Measurements from ENCODE around the gene UACA.
"Not testable (repeated sequence)": the region's sequence is repeated elsewhere in the genome, so short reads cannot be mapped to it uniquely, and the experiment has no call there.

The UACA gene

GRCh38 chr15:70748281-70748747 is 15.0 kb downstream of the UACA start:
- DNase-seq: no peak

DNA sequence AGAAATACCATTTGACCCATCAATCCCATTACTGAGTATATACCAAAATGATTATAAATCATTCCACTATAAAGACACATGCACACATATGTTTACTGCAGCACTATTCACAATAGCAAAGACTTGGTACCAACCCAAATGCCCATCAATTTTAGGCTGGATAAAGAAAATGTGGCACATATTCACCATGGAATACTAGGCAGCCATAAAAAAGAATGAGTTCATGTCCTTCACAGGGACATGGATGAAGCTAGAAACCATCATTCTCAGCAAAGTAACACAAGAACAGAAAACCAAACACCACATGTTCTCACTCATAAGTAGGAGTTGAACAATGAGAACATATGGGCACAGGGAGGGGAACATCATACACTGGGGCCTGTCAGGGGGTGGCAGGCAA is 16.8 kb downstream of the UACA start:
- not testable (repeated sequence) for DNase-seq

DNA sequence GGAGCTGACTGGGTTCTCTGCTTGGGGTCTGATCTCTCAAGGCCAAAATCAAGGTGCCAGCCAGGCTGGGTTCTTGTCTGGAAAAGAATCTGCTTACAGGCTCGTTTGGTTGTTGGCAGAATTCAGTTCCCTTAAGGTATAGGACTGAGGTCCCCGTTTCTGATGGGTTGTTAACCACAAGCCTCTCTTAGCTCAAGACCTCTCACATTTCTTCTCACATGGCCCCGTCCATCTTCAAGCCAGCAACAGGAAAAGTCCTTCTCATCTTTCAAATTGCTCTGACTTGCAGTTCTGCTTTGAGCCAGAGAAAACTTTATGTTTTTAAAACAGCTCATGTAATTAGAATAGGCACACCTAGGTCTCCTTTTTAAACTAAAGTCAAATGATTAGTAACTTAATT is 20.4 kb downstream of the UACA start:
- no peak for DNase-seq

- DNase-seq: peak; percentile 55
Observed at GRCh38 chr15:70741677-70742293, 21.6 kb downstream of the UACA start.

- peak; percentile 90 for DNase-seq
Observed at GRCh38 chr15:70741107-70741531, 22.2 kb downstream of the UACA start.

DNA sequence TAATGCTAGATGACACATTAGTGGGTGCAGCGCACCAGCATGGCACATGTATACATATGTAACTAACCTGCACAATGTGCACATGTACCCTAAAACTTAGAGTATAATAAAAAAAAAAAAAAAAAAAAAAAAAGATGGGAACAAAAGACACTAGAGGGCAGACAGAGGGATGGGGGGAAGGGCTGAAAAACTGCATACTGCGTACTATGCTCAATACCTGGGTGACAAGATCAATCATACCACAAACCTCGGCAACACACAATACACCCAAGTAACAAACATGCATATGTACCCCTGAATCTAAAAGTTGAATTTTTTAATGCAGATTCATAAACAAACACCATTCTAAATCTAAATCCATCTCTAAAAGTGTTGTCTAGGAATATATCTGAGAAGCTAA is 28.3 kb downstream of the UACA start:
- DNase-seq: not testable (repeated sequence)

- no peak for DNase-seq
Observed at GRCh38 chr15:70729164-70729563, 34.2 kb downstream of the UACA start.

DNA sequence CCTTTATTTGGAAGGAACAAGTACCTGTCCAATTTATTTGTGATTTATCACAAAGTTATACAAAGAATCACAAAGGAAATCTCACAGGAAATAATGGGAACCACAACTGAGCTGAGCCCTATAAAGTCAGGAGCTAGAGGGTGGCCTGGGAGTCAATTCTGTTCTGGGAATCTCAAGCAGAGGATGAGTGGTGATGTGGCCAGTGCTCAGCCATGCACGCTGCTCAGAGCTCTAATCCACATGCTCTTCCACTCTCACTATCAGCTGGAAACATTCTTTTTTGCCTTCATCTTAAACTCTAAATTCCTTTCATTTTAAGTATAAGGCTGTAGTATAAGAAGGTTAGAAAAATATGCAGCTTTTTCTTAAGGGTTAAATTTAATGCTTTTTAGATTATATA is 36.6 kb downstream of the UACA start:
- no peak for DNase-seq

DNA sequence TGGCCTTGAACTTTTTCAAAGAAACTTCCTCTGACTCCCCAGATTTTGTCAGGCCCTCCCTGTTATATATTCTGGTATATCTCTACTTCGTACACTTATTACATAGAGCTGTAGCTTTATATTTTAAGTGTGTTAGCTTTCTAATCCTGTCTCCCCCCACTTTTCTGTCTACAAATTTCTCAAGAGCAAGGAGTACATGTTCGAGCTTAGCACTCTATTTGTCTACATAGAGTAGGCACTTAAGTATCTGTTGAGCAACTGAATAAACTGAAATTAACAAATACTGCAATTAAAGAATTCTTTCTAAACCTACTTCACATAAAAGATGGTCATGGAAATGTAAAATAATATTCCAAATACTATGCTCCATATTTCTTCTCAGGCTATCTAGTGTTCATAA is 39.4 kb downstream of the UACA start:
- no peak for DNase-seq

DNA sequence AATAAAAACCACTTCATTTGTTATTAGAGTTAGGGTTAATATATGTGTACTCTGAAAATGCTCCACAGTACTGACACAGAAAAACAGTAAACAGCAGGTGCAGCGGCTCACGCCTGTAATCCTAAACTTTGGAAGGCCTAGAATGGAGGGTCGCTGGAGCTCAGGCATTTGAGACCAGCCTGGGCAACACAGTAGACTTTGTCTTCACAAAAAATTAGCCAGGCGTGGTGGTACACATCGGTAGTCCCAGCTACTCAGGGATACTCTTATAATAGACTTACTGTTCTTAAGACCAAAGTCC is 40.3 kb downstream of the UACA start:
- DNase-seq: no peak

GRCh38 chr15:70722266-70723121 is 40.9 kb downstream of the UACA start:
- no peak for DNase-seq

DNA sequence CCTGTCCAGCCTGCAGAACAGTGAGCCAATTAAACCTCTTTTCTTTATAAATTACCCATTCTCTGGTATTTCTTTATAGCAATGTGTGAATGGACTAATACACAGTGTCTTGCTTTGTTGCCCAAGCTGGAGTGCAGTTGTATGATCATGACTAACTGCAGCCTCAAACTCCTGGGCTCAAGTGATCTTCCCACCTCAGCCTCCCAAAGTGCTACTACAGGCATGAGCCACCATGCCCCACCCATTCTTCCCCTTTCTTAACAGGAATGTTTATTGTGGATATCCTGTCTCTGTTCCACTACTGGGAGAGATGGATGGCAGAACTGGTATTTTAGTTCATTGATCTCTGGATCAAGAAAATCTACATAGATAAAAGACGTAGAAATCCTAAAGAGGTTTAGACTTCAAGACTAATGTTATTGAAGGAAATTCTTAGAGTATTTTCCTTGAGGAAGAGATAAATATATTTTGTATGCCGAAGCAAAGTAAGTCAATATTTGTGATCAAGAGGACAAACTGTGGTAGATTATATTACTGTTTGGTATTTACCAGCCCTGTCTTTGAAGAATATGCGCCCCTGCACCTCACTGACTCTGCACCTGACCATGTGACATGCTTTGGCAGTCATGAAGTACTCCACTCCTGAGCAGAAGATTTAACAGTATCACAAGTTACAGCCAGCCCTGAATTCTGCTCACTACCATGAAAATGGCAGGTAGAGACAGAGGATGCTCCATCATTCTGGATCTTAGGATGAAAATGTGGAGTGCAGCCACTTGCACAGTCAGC is 42.9 kb downstream of the UACA start:
- DNase-seq: peak; percentile 17

DNA sequence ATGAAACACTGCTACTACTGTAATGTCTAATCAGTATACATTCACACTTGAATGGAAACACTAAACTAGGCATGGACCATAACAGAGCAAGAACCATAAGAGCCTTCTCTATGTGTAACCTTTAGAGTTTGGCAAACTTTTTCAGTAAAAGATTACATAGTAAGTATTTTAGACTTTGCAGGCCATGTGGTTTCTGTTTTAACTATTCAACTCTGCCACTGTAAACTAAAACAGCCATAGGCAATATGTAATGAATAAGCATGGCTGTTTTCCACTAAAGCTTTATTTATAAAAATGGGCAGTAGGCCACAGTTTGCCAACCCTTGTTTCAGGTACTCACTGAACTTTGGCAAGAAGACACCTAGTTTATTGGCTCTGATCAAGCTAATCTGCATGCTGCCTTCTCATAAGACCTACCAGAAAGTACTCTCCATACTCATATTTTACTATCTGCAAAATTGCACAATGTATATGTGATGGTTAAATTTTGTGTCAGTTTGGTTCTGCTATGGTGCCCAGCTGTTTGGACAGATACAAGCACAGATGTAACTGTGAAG is 46.0 kb downstream of the UACA start:
- DNase-seq: no peak

DNA sequence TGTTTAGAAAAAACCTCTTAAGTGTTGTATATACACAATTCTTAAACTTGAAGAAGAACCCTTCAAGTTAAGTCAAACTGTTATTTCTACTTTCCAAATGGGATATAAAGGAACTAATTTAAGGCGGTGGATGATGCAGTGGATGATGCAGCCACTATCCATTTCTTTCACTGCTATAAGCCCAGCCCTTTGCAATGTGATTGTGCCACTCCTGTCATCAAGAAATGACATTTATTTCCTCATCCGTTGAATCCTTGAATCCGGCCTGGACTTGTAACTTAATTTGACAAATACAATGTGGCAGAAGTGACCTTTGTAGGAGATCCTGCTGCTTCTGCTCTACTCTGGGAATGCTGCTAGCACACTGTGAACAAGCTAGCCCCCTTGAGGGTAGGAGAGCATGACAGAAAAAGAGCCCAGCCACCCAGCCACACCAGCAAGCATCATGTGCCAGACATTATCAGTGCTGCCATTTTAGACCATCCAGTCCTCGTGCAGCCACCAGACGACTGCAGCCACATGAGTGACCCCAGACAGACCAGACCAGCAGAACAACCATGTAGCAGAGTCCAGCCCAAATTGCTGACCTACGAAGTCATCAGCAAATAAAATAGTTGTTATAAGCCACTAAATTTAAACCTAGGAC is 47.4 kb downstream of the UACA start:
- DNase-seq: peak; percentile 28

GRCh38 chr15:70714565-70714964 is 48.8 kb downstream of the UACA start:
- peak; percentile 53 for DNase-seq

- DNase-seq: peak; percentile 24
Observed at GRCh38 chr15:70714015-70714414, 49.3 kb downstream of the UACA start.

DNA sequence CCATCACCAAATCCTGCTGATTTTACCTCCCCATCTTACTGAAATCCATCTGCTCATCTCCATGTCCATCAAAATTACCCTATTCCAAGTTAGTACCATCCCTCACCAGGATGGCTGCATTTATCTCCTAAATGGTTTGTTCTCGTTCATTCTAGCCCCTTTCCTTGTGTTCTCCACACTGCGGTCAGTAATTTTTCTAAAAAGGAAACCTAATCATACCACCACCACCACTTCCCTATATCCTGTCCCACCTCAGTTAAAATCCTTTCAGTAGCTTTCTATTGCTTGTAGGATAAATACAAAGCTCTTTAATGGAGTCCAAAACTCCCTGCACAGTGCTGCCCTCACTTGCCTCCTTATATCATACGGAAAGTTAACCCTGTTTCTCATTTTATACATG is 51.1 kb downstream of the UACA start:
- no peak for DNase-seq

GRCh38 chr15:70710714-70711113 is 52.6 kb downstream of the UACA start:
- DNase-seq: no peak

- DNase-seq: no peak
Observed at GRCh38 chr15:70708839-70709238, 54.5 kb downstream of the UACA start.

DNA sequence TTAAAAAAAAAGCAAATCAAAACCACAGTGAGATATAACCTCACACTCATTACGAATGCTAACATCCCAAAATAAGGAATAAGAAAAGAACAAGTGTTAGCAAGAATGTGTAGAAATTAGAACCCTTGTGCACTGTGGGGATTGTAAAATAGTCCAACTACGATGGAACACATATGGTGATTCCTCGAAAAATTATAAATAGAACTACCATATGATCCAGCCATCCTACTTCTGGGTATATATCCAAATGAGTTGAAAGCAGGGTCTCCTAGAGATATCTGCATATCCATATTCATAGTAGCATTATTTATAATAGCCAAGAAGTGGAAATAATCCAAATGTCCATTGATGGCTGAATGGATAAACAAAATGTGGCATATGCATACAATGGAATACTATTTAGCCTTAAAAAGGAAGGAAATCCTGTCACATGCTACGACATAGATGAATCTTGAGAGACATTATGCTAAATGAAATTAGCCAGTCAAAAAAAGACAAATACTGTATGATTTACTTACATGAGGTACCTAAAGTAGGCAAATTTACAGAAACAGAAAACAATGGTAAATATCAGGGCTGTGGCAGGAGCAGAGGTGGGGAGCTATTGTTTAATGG is 55.6 kb downstream of the UACA start:
- DNase-seq: no peak

DNA sequence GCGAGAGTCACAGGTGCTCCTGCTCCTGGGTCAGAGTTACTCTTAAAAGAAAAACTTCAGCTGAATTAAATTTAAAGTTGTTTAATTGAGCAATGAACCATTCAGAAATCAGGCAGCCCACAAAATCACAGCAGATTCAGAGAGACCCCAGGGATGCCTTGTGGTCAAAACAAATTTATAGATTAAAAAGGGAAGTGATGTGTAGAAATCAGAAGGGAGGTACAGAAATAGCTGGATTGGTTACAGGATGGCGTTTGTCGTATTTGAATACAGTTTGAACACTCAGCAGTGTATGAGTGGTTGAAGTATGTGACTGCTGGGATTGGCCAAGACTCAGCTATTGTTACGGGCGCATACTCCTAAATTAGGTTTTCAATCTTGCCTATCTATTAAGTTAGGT is 58.6 kb downstream of the UACA start:
- DNase-seq: no peak

- no peak for DNase-seq
Observed at GRCh38 chr15:70704166-70704565, 59.2 kb downstream of the UACA start.

All from NCI-H226 (cell line).